Psoas muscle (tissue), 8 donors: ENCODE data around the gene ENKD1. TPM values are rescaled to one million over a fixed set of nuclear protein-coding genes. Genes with fewer than 3 reads are reported as not detected.
A peak's percentile ranks its signal among the peaks of the same experiment; 100 is the strongest.

Source experiments
- ATAC-seq, 4 donors: fragments of 200-7000 bp; cut with Tn5 transposase; one replicate each; pipeline ENCODE4 v1.9.1; 2020; ENCODE audit warnings: moderate library complexity in 3 of 4, mild to moderate bottlenecking in 2 of 4
- DNase-seq, 2 donors: peaks; one replicate each; pipeline ENCODE4 v3.0.0-alpha.2; 2020
- H3K27ac ChIP-seq: fragments of 200-600 bp; one replicate; pipeline ENCODE4 v1.8.0; 2022
- H3K27me3 ChIP-seq, 3 donors: fragments of 200-600 bp in 1 of 3; one replicate each; pipeline versions ENCODE4 v1.6.1 to v1.8.0; 2013 to 2022; ENCODE audit warnings: low read length in 2 of 3, mild to moderate bottlenecking in 2 of 3, moderate library complexity in 1 of 3; ENCODE audit not compliant: insufficient read depth in 3 of 3
- H3K36me3 ChIP-seq, 2 donors: fragments of 200-600 bp in 1 of 2; one replicate each; pipeline versions ENCODE4 v1.6.1 to v1.8.0; 2013 to 2022; ENCODE audit warnings: low read depth in 1 of 2, mild to moderate bottlenecking in 1 of 2, moderate library complexity in 1 of 2; ENCODE audit not compliant: insufficient read depth in 1 of 2
- H3K4me1 ChIP-seq: fragments of 200-600 bp; one replicate; pipeline ENCODE4 v1.8.0; 2022
- H3K4me3 ChIP-seq: fragments of 200-600 bp; one replicate; pipeline ENCODE4 v1.8.0; 2022; ENCODE audit warnings: mild to moderate bottlenecking
- H3K9me3 ChIP-seq: fragments of 200-600 bp; one replicate; pipeline ENCODE4 v1.8.0; 2022
- CTCF ChIP-seq: fragments of 200-600 bp; IDR thresholded peaks from one replicate; pipeline ENCODE4 v1.8.0; 2022; ENCODE audit warnings: antibody characterized with exemption
- WGBS, 3 donors: extraction: QIAGEN DNeasy Blood & Tissue Kit; methylation state at CpG; one replicate each; pipeline versions ENCODE4 v1.1.6 to v1.1.7; 2013; 5-methylcytosine and 5-hydroxymethylcytosine counted together
- intact Hi-C, 2 donors: fragments of 100-400 bp; cut with DNase I; formaldehyde crosslinking; loops; one replicate each; pipeline versions ENCODE4 v1.11.0 to v1.14.2; 2022
- polyA plus RNA-seq, 3 donors: library from polyadenylated mRNA; stranded (reverse); fragments of 200-250 nt; gene quantifications; one replicate each; pipeline ENCODE4 v1.2.3, GENCODE V29; 2013
- total RNA-seq, 4 donors: library from RNA; stranded (reverse); fragmentation: NEBNext Ultra II Directional in 2 of 4; extraction: Animal tissue kit (Norgen Biotek cat#: 25700) in 2 of 4; gene quantifications; one replicate each; pipeline versions ENCODE4 v1.2.1 to v1.2.4, GENCODE V29; 2021 to 2023
- donor health status: healthy with polysubstance abuse.
- donor health status: DM: no; HTN: no; CAD: no; lungs with moderate emphysema.
- donor health status: Bipolar disorder and iron deficiency.
- donor health status: healthy.
- donor health status: DM: yes; HTN: yes; CAD: no.
- donor health status: DM: no; HTN: no; CAD: no.
- donor health status: DM: no; HTN: no; CAD: no.
- donor health status: DM: yes; HTN: yes; CAD: no.

ENKD1 gene
- total and polyA plus RNA-seq, 7 donors = 6.5 to 20.7 (median 7.6) TPM

- Histone ChIP-seq H3K4me1 (no peaks in the 10 kb centered on the region), H3K9me3 (no peaks in the 10 kb centered on the region), H3K27ac (no peak overlapping the region), H3K36me3 (no peaks in the 10 kb centered on the region), H3K4me3 (no peak overlapping the region), H3K27me3 (peaks cover 0 to 81% (median 46%) of the 10 kb centered on the region in 3 donors)
- no peak for ATAC-seq
- no peak for TF ChIP-seq CTCF
- intact Hi-C loops = loop anchor here in 1 of 2 donors (5.0 kb wide), 1 partner anchor 394 kb away; no protein-coding TSS in a partner anchor
- 84 to 91% (median 90%) methylated on average over 6 to 7 of the region's 7 CpGs for WGBS, 3 donors
- peak in 1 of 2 donors; percentile 43 for DNase-seq
These were observed 15.5 kb downstream of the ENKD1 start for GRCh38 chr16:67651039-67651438.

DNA sequence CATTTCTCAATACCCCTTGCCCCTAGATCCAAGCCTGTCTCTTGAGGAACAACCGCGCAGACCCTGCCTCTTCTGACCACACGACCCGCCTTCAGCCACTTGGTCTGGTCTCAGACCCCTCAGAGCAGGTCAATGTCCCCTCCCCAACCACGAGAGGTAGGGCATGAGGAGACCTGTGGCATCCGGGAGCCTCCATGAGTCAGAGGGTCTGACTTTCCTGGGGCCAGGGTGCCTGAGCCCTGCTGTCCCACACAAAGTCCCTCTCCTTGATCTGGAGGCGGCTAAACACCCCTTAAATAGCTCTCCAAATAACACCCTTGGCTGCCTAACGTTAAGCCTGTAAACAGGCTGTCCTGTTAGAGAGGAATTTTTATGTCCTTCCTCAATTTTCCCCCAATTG, 16.5 kb downstream of the ENKD1 start:
- Histone ChIP-seq H3K27ac (no peak overlapping the region), H3K27me3 (peaks cover 0 to 91% (median 45%) of the 10 kb centered on the region in 3 donors), H3K36me3 (no peaks in the 10 kb centered on the region), H3K9me3 (no peaks in the 10 kb centered on the region), H3K4me1 (no peaks in the 10 kb centered on the region), H3K4me3 (no peak overlapping the region)
- intact Hi-C loops = loop anchor here in 1 of 2 donors (5.0 kb wide), 1 partner anchor 393 kb away; no protein-coding TSS in a partner anchor
- DNase-seq (no peak), ATAC-seq (no peak)
- WGBS, 3 donors = 55 to 62% (median 60%) methylated on average over 8 of the region's 8 CpGs
- TF ChIP-seq CTCF = no peak

DNA sequence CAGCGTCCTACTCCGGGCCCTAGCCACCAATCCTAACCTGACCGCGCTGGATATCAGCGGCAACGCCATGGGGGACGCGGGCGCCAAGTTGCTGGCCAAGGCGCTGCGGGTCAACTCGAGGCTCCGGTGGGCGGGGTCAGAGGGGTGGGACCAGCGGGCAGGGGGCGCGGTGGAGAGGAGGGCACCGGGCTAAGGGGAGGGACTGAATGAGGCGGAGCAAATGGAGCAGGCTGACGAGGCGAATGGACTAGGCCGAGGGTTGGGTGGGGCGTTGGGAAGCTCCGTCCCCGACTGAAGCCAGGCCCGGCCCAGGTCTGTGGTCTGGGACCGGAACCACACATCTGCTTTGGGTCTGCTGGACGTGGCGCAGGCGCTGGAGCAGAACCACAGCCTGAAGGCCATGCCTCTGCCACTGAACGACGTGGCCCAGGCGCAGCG, 17.0 kb downstream of the ENKD1 start:
- ATAC-seq = peak in 1 of 4 donors; percentile 57
- Histone ChIP-seq H3K4me1 (no peaks in the 10 kb centered on the region), H3K27me3 (peaks cover 0 to 89% (median 43%) of the 10 kb centered on the region in 3 donors)

GRCh38 chr16:67648764-67649407, 17.7 kb downstream of the ENKD1 start:
- H3K9me3 ChIP-seq = no peaks in the 10 kb centered on the region
- no peak for ATAC-seq

More for the DNA sequence above, 17.0 kb downstream of the ENKD1 start:
- no peak overlapping the region for H3K27ac ChIP-seq
- TF ChIP-seq CTCF = no peak
- no peak overlapping the region for H3K4me3 ChIP-seq
- H3K9me3 ChIP-seq = no peaks in the 10 kb centered on the region
- intact Hi-C loops = no loop called here
- no peaks in the 10 kb centered on the region for H3K36me3 ChIP-seq
- DNase-seq = peak in 1 of 2 donors; percentile 58
- WGBS, 3 donors = 12 to 20% (median 14%) methylated on average over 32 to 34 of the region's 34 CpGs

More at GRCh38 chr16:67648764-67649407, 17.7 kb downstream of the ENKD1 start:
- peaks cover 0 to 82% (median 37%) of the 10 kb centered on the region in 3 donors for H3K27me3 ChIP-seq
- intact Hi-C loops = no loop called here
- no peaks in the 10 kb centered on the region for H3K36me3 ChIP-seq
- H3K27ac ChIP-seq = no peak overlapping the region
- WGBS, 3 donors = 32 to 51% (median 43%) methylated on average over 32 to 35 of the region's 35 CpGs
- TF ChIP-seq CTCF = no peak
- peak in 1 of 2 donors; percentile 54 for DNase-seq
- H3K4me3 ChIP-seq = no peak overlapping the region
- no peaks in the 10 kb centered on the region for H3K4me1 ChIP-seq
